T-helper 2 cell (primary cell): Measurements from ENCODE around the gene PAM16.

Experiments
- DNase-seq, 5 experiments: peaks; one replicate each; pipeline versions ENCODE4 v3.0.0 to v3.0.0-alpha.2; 2012 to 2022

PAM16 gene

DNA sequence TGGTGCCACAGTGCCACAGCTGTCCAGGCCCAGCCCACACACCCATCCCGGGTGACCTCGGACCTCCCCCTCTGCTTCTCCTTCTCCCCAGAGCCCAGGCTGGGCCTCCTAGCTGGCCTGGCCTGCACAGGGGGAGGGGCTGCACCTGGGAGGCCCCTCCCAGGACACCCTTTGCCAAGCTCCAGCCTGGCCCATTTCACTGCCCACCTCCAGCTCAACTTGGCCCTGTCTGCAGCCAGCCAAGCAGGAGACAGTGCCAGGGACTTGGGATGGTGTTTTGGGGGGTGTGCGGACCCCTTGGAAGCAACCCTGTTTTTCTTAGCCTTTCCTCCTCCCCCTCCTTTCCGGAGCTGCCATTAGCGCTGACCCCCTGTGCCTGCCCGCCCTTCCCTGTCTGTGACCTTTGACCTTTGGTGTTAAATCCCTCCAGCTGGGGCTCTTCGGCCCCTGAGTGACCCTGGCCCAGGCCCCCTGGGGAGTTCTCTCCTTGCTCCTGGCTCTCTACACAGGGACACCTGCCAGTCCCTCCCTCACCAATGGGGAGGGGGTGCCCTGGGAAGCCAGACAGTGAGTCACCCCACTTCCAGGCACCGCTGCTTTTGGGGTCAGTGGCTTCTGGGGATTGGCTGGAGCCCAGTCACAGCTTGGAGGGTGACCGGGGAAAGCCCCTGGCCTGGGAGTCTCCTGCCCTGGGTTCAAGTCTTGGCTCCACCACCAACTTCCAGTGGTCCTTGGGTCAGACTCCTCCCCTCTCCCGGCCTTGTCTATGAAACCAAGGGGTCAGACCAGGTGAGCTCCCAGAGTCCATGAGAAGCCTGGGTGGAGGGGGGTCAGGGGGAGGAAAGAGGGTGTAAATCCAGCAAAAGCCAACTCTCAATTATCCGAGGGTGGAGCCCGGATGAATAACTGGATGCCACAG is 33.3 kb downstream of the PAM16 start:
- DNase-seq = no peak

DNA sequence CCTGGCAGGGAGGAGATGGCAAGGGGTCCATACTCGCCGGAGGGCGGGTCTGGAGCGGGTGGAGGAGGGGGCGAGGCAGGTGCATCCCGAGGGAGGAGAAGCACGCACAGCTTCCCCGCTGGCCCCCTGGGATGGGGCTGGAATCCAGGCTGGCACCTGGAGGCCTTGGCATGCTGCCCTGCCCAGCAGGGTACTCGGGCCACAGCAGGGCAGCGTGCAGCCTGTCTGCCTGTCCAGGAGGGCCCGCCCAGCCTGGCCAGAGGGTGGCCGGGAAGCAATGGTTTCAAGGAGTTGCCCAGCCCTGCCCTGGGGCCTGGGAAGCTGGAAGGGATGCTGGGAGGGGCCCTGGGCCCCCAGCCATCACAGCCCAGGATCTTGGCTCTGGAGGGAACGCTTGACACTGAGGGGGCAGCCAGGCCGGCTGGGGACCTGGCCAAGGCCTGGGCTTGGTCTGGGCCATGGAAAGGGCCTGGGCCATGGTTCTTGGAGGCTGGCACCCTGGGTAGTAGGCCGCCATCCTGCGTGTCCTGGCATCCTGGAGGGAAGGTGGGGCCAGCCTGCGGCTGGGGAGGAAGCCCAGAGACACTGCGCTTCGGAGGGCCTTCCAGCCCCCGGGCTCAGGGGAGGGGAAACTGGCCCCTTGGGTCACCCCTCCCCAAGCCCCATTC is 34.1 kb downstream of the PAM16 start:
- DNase-seq = no peak

DNA sequence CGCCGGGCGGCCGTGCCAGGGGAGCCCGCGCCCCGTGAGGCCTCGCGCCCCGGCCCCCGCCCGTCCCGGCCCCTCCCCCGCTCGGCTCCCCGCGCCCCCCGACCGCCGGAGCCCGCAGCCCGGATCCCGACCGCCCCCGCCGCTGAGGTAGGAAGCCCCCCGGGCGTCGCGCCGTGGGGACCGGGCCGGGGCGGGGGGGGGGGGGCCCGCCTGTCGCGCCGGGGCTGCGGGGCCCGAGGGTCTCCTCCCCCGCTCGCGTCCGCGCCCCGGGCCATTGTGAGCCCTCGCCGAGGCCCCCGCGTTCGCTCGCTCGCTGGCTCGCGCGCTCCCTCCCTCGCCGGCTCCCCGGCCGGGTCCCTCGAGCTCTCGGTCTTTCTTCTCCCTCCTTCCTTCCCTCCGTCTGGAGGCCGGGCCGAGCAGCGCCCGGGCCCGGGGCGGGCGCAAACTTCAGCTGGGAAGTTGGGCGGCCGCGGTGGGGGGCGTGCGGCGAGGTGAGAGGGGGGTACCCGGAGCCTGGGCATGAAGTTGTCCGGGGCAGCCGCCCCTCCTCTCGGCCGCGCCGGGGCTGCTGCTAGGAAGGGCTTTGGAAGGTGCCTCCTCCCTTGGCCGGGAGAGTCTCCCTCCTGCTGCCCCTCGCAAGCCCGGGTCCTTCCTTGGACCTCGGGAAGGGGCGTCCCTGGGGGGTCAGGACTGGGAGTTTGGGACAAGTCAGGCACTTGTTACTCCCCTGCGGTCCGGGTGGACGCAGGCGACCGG is 34.8 kb downstream of the PAM16 start:
- DNase-seq = no peak

DNA sequence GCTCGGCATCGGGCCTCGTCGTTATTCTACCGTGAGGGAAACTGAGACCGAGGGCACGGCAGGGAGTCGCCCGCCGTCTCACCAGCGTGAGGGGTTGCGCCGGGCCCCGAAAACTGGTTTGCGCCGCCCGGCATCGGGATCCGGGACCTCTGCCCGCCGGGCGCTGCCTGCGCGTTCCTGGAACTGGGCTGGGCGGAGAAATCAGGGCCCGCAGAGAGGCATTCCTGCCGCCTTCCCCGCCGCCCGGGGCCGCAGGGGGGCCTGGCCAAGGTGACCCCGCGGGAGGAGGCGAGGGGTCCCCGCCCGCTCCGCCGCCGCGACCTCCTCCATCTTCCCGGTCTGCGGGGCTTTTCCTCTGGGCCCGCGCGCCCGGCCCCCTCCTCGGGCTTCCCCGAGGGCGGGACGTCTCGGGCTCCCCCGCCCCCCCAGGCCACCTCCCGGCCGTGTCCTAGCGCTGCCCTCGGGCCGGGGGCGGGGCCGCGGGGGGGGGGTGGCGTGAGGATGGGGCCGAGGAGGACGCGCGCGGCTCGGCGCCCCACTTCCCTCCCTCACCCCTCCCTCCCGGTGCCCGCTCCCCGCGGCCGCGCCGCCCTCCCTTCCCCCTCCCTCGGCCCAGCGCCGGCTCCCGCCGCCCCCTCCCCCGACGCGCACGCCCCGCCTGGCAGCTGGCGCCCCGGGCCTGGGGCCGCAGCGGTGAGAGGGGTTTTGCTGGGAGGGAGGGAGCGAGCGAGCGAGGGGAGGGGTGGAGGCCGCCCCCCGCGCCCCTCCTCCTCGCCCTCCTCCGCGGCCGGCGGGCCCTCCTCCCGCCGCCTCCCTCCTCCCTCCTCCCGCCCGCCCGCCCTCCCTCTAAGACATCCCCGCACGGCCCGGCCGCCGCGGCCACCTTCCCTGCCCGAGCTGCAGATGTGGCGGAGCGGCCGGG is 35.7 kb downstream of the PAM16 start, which contains the start of gene GLIS2:
Gene GLIS2, plus strand, starts transcription at position 882 of the 922 bp plus-strand sequence. CDS start 16,214 bp downstream, outside the sequence.
- peak in 2 of 5 experiments; percentile 22 to 24 for DNase-seq

DNA sequence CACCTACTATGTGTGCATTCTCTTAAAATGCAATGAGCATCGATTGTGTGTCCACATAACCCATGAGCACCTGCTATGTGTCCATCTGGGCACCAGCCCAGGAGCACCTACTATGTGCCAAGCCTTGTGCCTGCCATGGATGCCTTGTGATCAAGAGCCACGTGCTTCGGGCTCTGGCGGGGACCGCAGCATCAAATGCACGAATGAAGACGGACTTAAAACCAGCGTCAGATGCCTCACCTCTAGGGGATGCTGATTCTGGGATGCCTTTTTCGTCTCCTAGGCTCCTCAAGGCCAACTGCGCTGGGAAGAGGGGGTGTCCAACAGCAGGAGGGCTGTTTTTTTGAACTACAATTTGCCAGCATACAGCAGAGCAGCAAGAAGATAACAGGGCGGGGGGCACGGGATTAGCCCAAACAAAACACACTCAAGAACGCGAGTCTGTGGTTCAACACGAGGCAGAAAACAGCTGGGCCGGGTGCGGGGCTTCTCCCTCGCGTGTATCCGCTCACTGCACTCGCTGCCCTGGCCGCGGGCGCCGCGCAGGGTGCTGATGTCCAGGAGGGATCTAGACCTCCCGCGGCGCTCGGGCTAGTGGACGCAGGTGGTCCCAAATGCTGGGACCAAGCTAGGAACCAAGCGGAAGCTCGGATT is 36.5 kb downstream of the PAM16 start:
- peak in 1 of 5 experiments; percentile 52 for DNase-seq

DNA sequence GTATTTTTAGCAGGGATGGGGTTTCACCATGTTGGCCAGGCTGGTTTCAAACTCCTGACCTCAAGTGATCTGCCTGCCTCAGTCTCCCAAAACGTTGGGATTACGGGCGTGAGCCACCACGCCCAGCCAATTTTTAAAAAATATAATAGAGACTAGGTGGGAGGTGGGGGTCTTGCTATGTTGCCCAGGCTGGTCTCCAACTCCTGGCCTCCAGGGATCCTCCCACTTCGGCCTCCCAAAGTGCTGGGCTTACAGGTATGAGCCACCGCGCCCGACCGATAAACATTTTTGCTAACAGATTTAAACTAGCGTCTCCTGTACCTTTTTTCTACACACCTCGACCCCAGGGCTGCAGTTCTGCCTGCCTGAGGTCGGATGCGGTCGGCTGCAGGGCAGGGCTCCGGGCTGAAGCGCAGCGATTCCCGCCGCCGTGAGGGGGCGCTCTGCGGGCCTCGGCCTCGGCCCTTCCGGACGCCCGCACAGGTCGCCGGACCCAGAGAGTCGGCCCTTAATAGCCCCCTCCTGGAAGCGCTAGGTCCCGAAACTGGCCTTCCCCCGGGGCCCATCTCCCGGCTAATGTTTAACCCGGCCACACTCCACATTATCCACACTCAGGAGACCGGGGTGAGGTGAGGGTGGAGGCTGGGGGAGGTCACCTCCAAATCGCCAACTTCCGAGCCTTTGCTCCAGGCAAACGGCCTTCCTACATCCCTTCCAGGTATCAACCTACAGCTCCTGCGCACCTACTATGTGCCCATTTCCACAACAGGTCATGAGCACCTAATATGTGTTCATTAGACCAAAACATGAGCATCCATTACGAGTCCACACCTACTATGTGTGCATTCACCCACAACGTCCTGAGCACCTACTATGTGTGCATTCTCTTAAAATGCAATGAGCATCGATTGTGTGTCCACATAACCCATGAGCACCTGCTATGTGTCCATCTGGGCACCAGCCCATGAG is 37.3 kb downstream of the PAM16 start:
- DNase-seq = peak in 1 of 5 experiments; percentile 43

DNA sequence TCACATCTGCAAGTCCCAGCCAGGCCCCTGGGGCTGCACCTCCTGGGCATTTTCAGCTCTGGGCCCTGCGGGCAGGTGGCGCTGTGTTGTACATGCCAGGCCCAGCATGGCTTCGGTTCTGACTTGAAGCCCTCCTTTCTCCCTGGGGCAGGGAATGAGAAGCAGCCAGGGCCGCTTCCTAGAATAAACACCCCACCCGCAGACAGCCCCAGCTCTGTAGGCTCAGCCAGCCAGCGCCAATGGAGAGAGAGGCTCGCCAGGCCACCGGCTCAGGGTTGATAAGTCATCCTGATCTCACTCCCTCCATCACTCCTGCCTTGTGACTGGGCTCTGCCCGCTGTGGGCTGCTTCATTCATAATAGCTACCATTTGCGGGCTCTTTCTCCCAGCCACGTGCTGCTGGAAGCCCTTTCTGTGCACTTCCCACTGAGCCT is 41.3 kb downstream of the PAM16 start:
- DNase-seq = peak; percentile 24 to 56 (median 41)

DNA sequence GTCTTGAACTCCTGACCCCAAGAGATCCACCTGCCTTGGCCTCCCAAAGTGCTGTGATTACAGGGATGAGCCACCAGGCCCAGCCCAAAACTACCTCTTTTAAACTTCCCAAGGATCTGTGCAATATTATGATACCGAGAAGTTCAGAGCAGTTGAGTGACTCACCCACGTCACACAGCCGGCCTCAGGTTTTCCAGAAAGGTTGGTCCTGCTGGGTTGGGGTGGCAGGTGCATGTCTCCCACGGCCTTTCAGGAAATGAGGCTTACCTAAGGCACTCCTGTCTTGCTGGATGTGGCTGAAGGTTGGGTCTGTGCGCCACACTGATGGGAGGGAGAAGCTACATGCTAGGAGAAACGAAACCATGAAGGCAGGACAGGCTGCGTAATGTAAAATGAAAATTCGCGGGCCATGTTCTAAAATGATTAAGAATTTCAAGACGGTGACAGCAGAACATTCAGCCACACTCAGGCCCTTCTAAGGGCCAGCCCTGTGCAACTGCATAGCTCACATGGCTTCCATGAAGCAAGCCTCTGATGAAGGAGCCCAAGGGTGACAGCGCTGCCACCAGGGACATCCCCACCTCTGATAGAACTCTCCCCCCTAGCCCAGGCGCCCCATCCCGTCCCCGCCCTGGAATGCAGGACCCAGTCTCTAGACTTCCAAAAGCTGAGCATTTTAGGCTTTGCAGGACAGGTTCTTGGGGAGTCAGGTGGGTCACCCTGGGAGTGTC is 41.9 kb downstream of the PAM16 start:
- no peak for DNase-seq

DNA sequence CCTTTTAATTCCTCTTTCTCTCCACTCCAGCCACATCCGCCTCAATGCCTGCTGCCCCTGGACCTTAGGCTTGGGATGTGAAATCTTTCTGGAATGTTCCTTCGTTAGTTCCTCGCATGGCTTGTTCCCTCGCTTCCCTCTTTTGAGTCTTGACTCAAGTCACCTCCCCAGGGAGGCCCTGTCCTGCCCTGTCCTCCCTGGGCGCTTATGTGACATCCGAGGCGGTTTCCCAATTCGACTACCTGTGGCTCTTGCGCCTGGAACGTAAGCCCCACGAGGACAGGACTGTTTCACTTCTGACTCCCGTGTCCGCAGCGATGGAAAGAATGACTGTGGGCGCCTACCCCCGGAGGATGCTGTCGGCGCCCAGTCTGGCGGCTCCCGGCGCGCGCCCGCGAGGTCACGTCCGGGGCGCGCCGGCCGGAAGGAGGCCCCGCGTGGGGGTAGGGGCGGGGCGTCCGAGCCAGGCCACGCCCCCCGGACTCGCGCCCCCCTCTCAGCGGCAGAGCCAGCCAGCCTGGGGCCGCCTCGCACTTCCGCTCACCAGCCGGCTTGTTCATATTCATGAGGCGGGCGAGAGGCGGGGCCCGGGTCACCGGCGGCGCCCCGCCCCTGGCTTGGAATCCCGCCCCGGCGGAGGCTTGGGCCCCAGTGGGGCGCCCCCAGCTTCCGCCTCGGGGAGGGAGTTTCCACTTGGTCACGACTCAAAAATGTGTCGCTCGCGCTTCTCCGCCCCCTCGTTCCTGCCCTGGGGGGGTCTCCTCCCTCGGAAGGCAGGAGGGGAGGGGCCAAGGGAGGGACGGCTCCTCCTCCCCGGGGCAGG is 43.7 kb downstream of the PAM16 start:
- peak; percentile 92 to 99 (median 98) for DNase-seq

DNA sequence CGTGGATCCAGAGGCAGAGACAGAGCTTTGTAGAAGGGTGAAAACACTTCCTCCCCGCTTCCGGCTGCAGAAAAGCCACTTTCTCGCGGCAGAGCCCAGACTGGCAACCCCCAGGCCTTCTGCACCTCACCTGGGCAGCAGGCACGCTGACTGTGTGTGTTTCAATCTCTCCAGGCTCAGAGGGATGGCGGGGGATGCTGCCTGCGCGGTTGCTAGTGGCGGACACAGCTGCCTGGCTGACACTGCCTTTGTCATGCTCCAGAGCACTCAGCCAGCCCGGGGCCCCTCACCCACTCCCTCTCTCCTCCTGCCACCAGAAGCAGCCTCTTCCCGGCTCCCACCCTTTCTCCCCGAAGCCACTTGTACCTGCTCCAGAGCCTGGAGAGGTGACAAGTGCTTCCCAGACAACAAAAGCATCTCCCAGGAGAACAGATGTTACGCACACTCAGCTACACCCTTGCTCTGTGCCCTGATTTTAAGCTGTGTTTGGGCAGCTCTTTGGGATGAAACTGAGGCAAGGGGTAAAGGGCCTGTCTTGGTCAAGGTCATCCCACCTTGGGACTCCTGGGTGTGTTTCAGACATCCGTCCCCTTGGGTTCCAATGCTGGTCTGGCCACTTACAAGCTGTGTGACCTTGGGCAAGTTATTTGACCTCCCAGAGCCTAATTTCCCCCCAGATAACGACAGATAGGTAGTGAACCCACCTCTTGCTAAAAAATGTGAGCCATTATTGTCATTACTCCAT is 44.5 kb downstream of the PAM16 start:
- DNase-seq = peak in 3 of 5 experiments; percentile 34 to 74 (median 65)

DNA sequence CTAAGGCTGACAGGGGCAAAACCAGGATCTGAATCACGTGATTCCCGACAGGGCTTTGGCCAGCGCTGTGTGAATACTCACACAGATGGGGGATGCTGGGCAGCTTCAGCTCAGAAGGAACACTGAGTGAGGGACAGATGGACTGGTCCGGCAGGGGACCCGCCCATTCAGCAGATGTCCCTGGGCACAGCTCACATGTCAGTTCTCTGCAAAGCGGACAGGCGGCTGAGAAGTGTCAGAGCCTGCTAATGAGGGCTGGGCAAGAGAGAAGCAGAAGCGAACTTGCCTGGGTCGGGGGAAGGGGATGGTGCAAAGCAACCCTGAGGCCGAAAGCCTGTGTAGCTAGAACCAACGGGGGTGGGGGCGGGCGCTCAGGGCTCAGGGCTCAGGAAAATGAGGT is 47.1 kb downstream of the PAM16 start:
- DNase-seq = no peak

DNA sequence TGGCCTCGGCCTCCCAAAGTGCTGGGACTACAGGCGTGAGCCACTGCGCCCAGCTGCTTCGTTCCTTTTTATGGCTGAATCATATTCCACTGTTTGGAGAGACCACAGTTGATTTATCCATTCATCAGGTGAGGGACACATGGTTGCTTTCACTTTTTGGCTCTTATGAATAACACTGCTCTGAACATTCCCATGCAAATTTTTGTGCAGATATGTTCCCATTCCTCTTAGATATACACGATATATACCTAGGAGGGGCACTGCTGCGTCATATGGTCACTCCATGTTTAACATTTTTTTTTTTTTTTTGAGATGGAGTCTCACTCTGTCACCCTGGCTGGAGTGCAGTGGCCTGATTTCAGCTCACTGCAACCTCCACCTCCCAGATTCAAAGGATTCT is 49.2 kb downstream of the PAM16 start:
- no peak for DNase-seq

DNA sequence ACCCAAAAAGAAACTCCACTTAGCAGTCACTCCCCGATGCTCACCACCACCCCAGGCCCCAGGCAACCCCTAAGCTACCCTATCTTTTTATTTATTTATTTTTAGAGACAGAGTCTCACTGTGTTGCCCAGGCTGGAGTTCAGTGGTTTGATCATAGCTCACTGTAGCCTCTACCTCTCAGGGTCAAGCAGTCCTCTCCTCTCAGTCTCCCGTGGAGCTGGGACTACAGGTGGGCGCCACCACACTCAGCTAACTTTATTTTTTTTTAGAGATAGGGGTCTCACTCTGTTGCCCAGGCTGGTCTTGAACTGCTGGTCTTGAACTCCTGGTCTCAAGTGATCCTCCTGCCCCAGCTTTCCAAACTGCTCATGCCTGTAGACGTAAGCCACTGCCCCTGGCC is 49.9 kb downstream of the PAM16 start:
- DNase-seq = no peak

DNA sequence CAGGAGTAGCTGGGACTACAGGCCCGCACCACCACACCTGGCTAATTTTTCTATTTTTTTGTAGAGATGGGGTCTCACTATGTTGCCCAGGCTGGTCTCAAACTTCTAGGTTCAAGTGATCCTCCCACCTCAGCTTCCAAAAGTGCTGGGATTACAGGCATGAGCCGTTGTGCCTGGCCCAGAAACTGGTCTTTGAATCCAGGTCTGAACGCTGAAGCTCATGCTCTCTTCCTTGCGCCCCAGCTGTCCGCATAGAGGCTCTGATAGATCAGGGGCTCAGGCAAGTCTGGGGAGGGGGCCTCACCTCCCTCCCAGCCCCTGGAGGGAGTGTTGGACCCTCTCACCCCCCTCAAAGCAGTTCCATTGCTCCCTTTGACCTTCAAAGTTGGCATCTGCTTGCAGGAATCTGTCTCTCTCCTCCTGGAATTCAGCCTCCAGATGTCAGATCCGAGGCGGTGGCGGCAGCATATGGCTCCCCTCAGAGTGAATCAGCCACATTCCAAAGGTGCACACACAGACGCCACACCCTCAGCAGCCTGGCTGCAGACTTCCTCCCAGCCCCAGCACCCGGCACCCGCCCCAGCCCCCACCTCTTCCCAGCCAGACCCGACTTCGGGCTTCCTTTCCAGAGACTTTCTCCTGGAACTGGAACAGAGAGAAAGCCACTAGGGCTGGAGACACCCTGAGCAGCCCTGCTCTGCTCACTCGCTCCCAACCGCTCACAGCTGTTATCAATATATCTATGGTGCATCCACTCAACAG is 52.2 kb downstream of the PAM16 start:
- DNase-seq = no peak

DNA sequence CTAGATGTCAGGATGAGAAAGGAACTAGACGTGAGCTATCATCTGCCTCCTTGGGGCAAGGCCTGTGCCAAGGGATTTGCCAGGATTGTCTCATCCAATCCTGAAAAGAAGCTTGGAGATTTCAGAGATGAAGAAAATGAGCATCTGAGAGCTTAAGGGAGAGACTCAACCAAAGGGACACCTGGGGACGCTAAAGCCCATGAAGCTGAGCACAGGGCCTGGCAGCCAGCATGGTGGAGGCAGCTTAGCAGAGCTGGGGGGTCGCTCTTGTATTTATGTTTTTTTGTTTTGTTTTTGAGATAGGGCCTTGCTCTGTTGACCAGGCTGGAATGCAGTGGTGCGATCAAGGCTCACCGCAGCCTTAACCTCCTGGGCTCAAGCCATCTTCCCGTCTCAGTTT is 53.6 kb downstream of the PAM16 start:
- no peak for DNase-seq

DNA sequence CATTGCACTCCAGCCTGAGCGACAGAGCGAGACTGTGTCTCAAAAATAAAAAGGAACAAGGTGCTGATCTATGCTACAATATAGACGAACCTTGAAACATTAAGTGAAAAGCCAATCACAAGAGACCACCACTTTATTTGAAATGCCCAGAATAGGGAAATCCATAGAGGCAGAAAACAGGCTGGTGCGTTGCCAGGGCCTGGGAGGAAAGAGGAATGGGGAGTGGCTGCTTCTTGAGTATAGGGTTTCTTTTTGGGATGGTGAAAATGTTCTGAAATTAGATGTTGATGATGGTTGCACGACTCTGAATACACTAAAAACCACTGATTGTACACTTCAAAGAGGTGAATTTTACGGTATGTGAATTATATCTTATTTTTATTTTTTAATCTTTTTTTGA is 55.5 kb downstream of the PAM16 start:
- no peak for DNase-seq
